GM18499 (cell line): ENCODE data around the gene CYB5B.

Experiments
- ATAC-seq: cut with Tn5 transposase; IDR thresholded peaks from one replicate; pipeline ENCODE4 v1.9.1; 2021; ENCODE audit warnings: moderate number of reproducible peaks; ENCODE audit not compliant: insufficient read depth, unreplicated experiment

CYB5B gene

GRCh38 chr16:69511651-69512050 lies 87.2 kb downstream of the CYB5B start:
- ATAC-seq, result no peak

- ATAC-seq, result no peak
Observed at GRCh38 chr16:69513180-69513966, 89.0 kb downstream of the CYB5B start.

GRCh38 chr16:69514356-69514755 lies 89.9 kb downstream of the CYB5B start:
- ATAC-seq, result no peak
